HEK293 (cell line): ENCODE data around the gene SHISA6.

Experiments used
- CTCF ChIA-PET: fragments of 350-600 bp; formaldehyde crosslinking; extraction: SDS; loops from one replicate; lab custom pipeline; 2021; ENCODE audit warnings: antibody characterized with exemption; lab: Yijun Ruan, JAX
- POLR2A ChIA-PET: fragments of 300-600 bp; formaldehyde crosslinking; extraction: SDS; loops from one replicate; lab custom pipeline; 2020; ENCODE audit warnings: antibody characterized with exemption, inconsistent platforms; lab: Yijun Ruan, JAX
- H3K27ac ChIP-seq: fragments of 200-500 bp; sonication (Bioruptor generic); 2 replicates; pipeline ENCODE4 v1.5.1; 2014; ENCODE audit warnings: low read depth, low read length, control low read depth, inconsistent platforms; ENCODE audit errors: extremely low read depth
- H3K36me3 ChIP-seq, 2 experiments: fragments of 200-500 bp in 1 of 2; sonication (Bioruptor generic) in 1 of 2; 1 replicate in 1 of 2; 2 replicates in 1 of 2; pipeline ENCODE4 v1.5.1; 2014 to 2017; ENCODE audit warnings: inconsistent platforms in 2 of 2, low read length in 2 of 2; ENCODE audit not compliant: control insufficient read depth in 2 of 2, insufficient read depth in 1 of 2
- H3K4me1 ChIP-seq: fragments of 200-500 bp; sonication (Bioruptor generic); 2 replicates; pipeline ENCODE4 v1.5.1; 2014; ENCODE audit warnings: mild to moderate bottlenecking, low read length, inconsistent platforms; ENCODE audit not compliant: control insufficient read depth, insufficient read depth
- H3K4me3 ChIP-seq: 2 replicates; pipeline ENCODE4 v1.5.1; 2011; ENCODE audit warnings: low read depth, mild to moderate bottlenecking, control low read depth, low read length, moderate library complexity
- H3K9me3 ChIP-seq: fragments of 200-500 bp; sonication (Bioruptor generic); 2 replicates; pipeline ENCODE4 v1.5.1; 2014; ENCODE audit warnings: low read depth, low read length, inconsistent platforms; ENCODE audit not compliant: control insufficient read depth, insufficient read depth
- AEBP2 ChIP-seq: fragments of 450-650 bp; formaldehyde crosslinking; IDR thresholded peaks from 2 replicates; pipeline ENCODE4 v1.5.1; 2016; ENCODE audit warnings: missing biosample characterization, missing genetic modification characterization, borderline replicate concordance
- CTCF ChIP-seq: fragments of 450-650 bp; formaldehyde crosslinking; IDR thresholded peaks from 2 replicates; pipeline ENCODE4 v1.5.1; 2016; ENCODE audit warnings: missing biosample characterization, missing genetic modification characterization
- GFI1B ChIP-seq: fragments of 450-650 bp; formaldehyde crosslinking; IDR thresholded peaks from 2 replicates; pipeline ENCODE4 v1.5.1; 2016; ENCODE audit warnings: missing biosample characterization, missing genetic modification characterization
- MYNN ChIP-seq: fragments of 450-650 bp; formaldehyde crosslinking; IDR thresholded peaks from 2 replicates; pipeline ENCODE4 v1.5.1; 2016; ENCODE audit warnings: missing biosample characterization, missing genetic modification characterization, borderline replicate concordance
- ZFP37 ChIP-seq: fragments of 450-650 bp; formaldehyde crosslinking; IDR thresholded peaks from 2 replicates; pipeline ENCODE4 v1.5.1; 2016; ENCODE audit warnings: missing biosample characterization, missing genetic modification characterization
- ZNF266 ChIP-seq: fragments of 450-650 bp; formaldehyde crosslinking; IDR thresholded peaks from 2 replicates; pipeline ENCODE4 v1.5.1; 2016; ENCODE audit warnings: missing biosample characterization, missing genetic modification characterization, low read depth
- ZNF311 ChIP-seq: fragments of 450-650 bp; formaldehyde crosslinking; IDR thresholded peaks from 2 replicates; pipeline ENCODE4 v1.5.1; 2017; ENCODE audit warnings: missing biosample characterization, missing genetic modification characterization, borderline replicate concordance
- ZNF362 ChIP-seq: fragments of 450-650 bp; formaldehyde crosslinking; IDR thresholded peaks from 2 replicates; pipeline ENCODE4 v1.5.1; 2016; ENCODE audit warnings: missing biosample characterization, missing genetic modification characterization
- ZNF510 ChIP-seq: fragments of 450-650 bp; formaldehyde crosslinking; IDR thresholded peaks from 2 replicates; pipeline ENCODE4 v1.5.1; 2018; ENCODE audit warnings: mild to moderate bottlenecking, missing genetic modification characterization, missing biosample characterization; ENCODE audit not compliant: insufficient replicate concordance
- ZNF561 ChIP-seq: fragments of 450-650 bp; IDR thresholded peaks from 2 replicates; pipeline ENCODE4 v1.5.1; 2018; ENCODE audit warnings: missing biosample characterization, missing genetic modification characterization, borderline replicate concordance
- ZNF580 ChIP-seq: fragments of 450-650 bp; formaldehyde crosslinking; IDR thresholded peaks from 2 replicates; pipeline ENCODE4 v1.5.1; 2016; ENCODE audit warnings: missing biosample characterization, missing genetic modification characterization
- ZNF623 ChIP-seq: fragments of 450-650 bp; formaldehyde crosslinking; IDR thresholded peaks from 2 replicates; pipeline ENCODE4 v1.5.1; 2016; ENCODE audit warnings: missing biosample characterization, missing genetic modification characterization
- ZNF701 ChIP-seq: fragments of 450-650 bp; formaldehyde crosslinking; IDR thresholded peaks from 2 replicates; pipeline ENCODE4 v1.5.1; 2016; ENCODE audit warnings: missing biosample characterization, missing genetic modification characterization
- ZNF704 ChIP-seq: fragments of 450-650 bp; formaldehyde crosslinking; IDR thresholded peaks from 2 replicates; pipeline ENCODE4 v1.5.1; 2016; ENCODE audit warnings: missing biosample characterization, missing genetic modification characterization
- ZNF707 ChIP-seq: fragments of 450-650 bp; formaldehyde crosslinking; IDR thresholded peaks from 2 replicates; pipeline ENCODE4 v1.5.1; 2016; ENCODE audit warnings: missing biosample characterization, missing genetic modification characterization
- ZNF792 ChIP-seq: fragments of 450-650 bp; formaldehyde crosslinking; IDR thresholded peaks from 2 replicates; pipeline ENCODE4 v1.5.1; 2016; ENCODE audit warnings: missing biosample characterization, missing genetic modification characterization
- TF ChIP-seq, protein P1 (sequence below): fragments of 450-650 bp; formaldehyde crosslinking; IDR thresholded peaks from 2 replicates; pipeline ENCODE4 v1.5.1; 2016; ENCODE audit warnings: missing biosample characterization, missing genetic modification characterization, low read depth
- TF ChIP-seq, protein P2 (sequence below): fragments of 450-650 bp; formaldehyde crosslinking; IDR thresholded peaks from 2 replicates; pipeline ENCODE4 v1.5.1; 2016; ENCODE audit warnings: missing biosample characterization, missing genetic modification characterization
- TF ChIP-seq, protein P3 (sequence below): fragments of 450-650 bp; formaldehyde crosslinking; IDR thresholded peaks from 2 replicates; pipeline ENCODE4 v1.5.1; 2016; ENCODE audit warnings: missing biosample characterization, missing genetic modification characterization
- TF ChIP-seq, protein P4 (sequence below): fragments of 450-650 bp; IDR thresholded peaks from 2 replicates; pipeline ENCODE4 v1.5.1; 2018; ENCODE audit warnings: missing biosample characterization, mild to moderate bottlenecking, missing genetic modification characterization

SHISA6 gene

GRCh38 chr17:11412654-11413053 is 171.6 kb downstream of the SHISA6 start (continued):
- TF ChIP-seq ZNF362 (tag by site-specific recombination) (no peak), ZNF580 (no peak), GFI1B (no peak)
- TF ChIP-seq, protein P1, sequence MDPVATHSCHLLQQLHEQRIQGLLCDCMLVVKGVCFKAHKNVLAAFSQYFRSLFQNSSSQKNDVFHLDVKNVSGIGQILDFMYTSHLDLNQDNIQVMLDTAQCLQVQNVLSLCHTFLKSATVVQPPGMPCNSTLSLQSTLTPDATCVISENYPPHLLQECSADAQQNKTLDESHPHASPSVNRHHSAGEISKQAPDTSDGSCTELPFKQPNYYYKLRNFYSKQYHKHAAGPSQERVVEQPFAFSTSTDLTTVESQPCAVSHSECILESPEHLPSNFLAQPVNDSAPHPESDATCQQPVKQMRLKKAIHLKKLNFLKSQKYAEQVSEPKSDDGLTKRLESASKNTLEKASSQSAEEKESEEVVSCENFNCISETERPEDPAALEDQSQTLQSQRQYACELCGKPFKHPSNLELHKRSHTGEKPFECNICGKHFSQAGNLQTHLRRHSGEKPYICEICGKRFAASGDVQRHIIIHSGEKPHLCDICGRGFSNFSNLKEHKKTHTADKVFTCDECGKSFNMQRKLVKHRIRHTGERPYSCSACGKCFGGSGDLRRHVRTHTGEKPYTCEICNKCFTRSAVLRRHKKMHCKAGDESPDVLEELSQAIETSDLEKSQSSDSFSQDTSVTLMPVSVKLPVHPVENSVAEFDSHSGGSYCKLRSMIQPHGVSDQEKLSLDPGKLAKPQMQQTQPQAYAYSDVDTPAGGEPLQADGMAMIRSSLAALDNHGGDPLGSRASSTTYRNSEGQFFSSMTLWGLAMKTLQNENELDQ (tag by site-specific recombination) = no peak

DNA sequence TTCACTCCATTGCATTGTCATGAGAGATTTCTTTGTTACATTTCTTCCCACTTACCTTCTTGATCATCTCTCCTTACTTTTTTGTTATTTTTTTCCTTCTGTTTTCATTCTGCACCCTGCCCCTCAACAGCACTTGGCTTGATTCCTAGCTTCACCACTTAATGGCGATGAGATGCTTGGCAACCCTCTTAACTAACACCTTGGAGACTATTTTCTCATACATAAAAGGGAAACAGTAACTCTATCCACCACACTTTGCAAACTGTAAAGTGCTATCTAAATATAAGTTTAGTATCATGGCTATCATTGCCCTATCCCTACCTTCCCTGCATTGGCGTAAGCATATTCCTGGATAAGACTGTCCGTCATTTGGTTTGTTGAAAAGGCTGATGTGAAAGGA is 177.3 kb downstream of the SHISA6 start:
- H3K4me1 ChIP-seq = no peaks in the 10 kb centered on the region
- H3K4me3 ChIP-seq = no peak overlapping the region
- CTCF ChIA-PET = no interaction called here
- no peak for TF ChIP-seq ZNF623 (tag by site-specific recombination)
- TF ChIP-seq, protein P2, sequence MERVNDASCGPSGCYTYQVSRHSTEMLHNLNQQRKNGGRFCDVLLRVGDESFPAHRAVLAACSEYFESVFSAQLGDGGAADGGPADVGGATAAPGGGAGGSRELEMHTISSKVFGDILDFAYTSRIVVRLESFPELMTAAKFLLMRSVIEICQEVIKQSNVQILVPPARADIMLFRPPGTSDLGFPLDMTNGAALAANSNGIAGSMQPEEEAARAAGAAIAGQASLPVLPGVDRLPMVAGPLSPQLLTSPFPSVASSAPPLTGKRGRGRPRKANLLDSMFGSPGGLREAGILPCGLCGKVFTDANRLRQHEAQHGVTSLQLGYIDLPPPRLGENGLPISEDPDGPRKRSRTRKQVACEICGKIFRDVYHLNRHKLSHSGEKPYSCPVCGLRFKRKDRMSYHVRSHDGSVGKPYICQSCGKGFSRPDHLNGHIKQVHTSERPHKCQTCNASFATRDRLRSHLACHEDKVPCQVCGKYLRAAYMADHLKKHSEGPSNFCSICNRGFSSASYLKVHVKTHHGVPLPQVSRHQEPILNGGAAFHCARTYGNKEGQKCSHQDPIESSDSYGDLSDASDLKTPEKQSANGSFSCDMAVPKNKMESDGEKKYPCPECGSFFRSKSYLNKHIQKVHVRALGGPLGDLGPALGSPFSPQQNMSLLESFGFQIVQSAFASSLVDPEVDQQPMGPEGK (tag by site-specific recombination) = no peak
- no peak for TF ChIP-seq ZNF792 (tag by site-specific recombination)
- TF ChIP-seq, protein P3, sequence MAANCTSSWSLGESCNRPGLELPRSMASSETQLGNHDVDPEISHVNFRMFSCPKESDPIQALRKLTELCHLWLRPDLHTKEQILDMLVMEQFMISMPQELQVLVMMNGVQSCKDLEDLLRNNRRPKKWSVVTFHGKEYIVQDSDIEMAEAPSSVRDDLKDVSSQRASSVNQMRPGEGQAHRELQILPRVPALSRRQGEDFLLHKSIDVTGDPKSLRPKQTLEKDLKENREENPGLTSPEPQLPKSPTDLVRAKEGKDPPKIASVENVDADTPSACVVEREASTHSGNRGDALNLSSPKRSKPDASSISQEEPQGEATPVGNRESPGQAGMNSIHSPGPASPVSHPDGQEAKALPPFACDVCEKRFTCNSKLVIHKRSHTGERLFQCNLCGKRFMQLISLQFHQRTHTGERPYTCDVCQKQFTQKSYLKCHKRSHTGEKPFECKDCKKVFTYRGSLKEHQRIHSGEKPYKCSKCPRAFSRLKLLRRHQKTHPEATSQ (tag by site-specific recombination) = no peak
- no peak for TF ChIP-seq ZNF561 (tag by site-specific recombination)
- no peak for TF ChIP-seq AEBP2 (tag by site-specific recombination)
- TF ChIP-seq ZNF704 (tag by site-specific recombination) = no peak
- no peak for TF ChIP-seq ZFP37
- no peak for TF ChIP-seq CTCF (tag by site-specific recombination)
- no peak for TF ChIP-seq ZNF707 (tag by site-specific recombination)
- no peak for TF ChIP-seq ZNF510 (tag by site-specific recombination)
- no peak for TF ChIP-seq ZNF701 (tag by site-specific recombination)
- TF ChIP-seq ZNF311 (tag by site-specific recombination) = no peak
- TF ChIP-seq, protein P4, sequence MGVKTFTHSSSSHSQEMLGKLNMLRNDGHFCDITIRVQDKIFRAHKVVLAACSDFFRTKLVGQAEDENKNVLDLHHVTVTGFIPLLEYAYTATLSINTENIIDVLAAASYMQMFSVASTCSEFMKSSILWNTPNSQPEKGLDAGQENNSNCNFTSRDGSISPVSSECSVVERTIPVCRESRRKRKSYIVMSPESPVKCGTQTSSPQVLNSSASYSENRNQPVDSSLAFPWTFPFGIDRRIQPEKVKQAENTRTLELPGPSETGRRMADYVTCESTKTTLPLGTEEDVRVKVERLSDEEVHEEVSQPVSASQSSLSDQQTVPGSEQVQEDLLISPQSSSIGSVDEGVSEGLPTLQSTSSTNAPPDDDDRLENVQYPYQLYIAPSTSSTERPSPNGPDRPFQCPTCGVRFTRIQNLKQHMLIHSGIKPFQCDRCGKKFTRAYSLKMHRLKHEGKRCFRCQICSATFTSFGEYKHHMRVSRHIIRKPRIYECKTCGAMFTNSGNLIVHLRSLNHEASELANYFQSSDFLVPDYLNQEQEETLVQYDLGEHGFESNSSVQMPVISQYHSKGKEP = no peak
- TF ChIP-seq MYNN = no peak
- TF ChIP-seq ZNF266 (tag by site-specific recombination) = no peak
- H3K36me3 ChIP-seq = no peaks in the 10 kb centered on the region
- POLR2A ChIA-PET = no interaction called here
- H3K9me3 ChIP-seq = no peaks in the 10 kb centered on the region; the same call in 1 of the 2 replicates
- H3K27ac ChIP-seq = no peak overlapping the region
